ENCODE measurements around the gene FARP1. TPM values are rescaled to one million over a fixed set of nuclear protein-coding genes. Genes with fewer than 3 reads are reported as not detected.

FARP1 gene
- total RNA-seq, 6 experiments from 2014 or later, result 44.9 to 104 (median 80.0) TPM

GRCh38 chr13:98105929-98106336 is 37.0 kb upstream of the FARP1 start:
- intact Hi-C loops (cut with DNase I), result no loop called here
- ATAC-seq (peak; percentile 32 to 82 (median 52)), DNase-seq (peak in 1 of 3 donors; percentile 24)
- no peaks in the 10 kb centered on the region for H3K36me3 ChIP-seq
- no peak overlapping the region for H3K27ac ChIP-seq
- no peaks in the 10 kb centered on the region for H3K9me3 ChIP-seq
- no peaks in the 10 kb centered on the region for H3K27me3 ChIP-seq
- peaks cover 0 to 2% (median 0%) of the 10 kb centered on the region in 4 donors for H3K4me1 ChIP-seq
- TF ChIP-seq CTCF (IDR thresholded peaks at IDR 0.05) (no peak), POLR2A (IDR thresholded peaks at IDR 0.05) (no peak)
- whole genome bisulfite sequencing (ENCODE audit: insufficient coverage, low coverage, low lambda C conversion rate, missing lambda C conversion rate), result 38% methylated on average over 3 of the region's 3 CpGs
- no peak overlapping the region for H3K4me3 ChIP-seq

- H3K27ac ChIP-seq, result no peak overlapping the region
- DNase-seq (no peak), ATAC-seq (no peak)
- no peaks in the 10 kb centered on the region for H3K36me3 ChIP-seq
- H3K9me3 ChIP-seq, result no peaks in the 10 kb centered on the region
- H3K27me3 ChIP-seq, result no peaks in the 10 kb centered on the region
- TF ChIP-seq POLR2A (IDR thresholded peaks at IDR 0.05), result no peak
- no peak for TF ChIP-seq CTCF (IDR thresholded peaks at IDR 0.05)
- intact Hi-C loops (cut with DNase I), result no loop called here
- peaks cover 0 to 15% (median 3%) of the 10 kb centered on the region in 4 donors for H3K4me1 ChIP-seq
- H3K4me3 ChIP-seq, result no peak overlapping the region
- WGBS (ENCODE audit: insufficient coverage, low coverage, low lambda C conversion rate, missing lambda C conversion rate), result 46% methylated on average over 2 of the region's 3 CpGs
These were observed 34.6 kb upstream of the FARP1 start for GRCh38 chr13:98108341-98108740.

GRCh38 chr13:98109226-98109853 is 33.6 kb upstream of the FARP1 start:
- no peak for ATAC-seq
- Histone ChIP-seq H3K9me3 (no peaks in the 10 kb centered on the region), H3K4me1 (peaks cover 0 to 15% (median 3%) of the 10 kb centered on the region in 4 donors), H3K27ac (no peak overlapping the region), H3K4me3 (no peak overlapping the region), H3K27me3 (no peaks in the 10 kb centered on the region), H3K36me3 (no peaks in the 10 kb centered on the region)
- no peak for TF ChIP-seq CTCF (IDR thresholded peaks at IDR 0.05)
- TF ChIP-seq POLR2A (IDR thresholded peaks at IDR 0.05), result no peak
- intact Hi-C loops (cut with DNase I), result no loop called here
- 63% methylated on average over 4 of the region's 7 CpGs for WGBS (ENCODE audit: insufficient coverage, low coverage, low lambda C conversion rate, missing lambda C conversion rate)
- no peak for DNase-seq

GRCh38 chr13:98110749-98111148 is 32.1 kb upstream of the FARP1 start:
- Histone ChIP-seq H3K27me3 (no peaks in the 10 kb centered on the region), H3K36me3 (no peaks in the 10 kb centered on the region), H3K27ac (no peak overlapping the region), H3K9me3 (no peaks in the 10 kb centered on the region), H3K4me3 (no peak overlapping the region), H3K4me1 (peaks cover 0 to 15% (median 3%) of the 10 kb centered on the region in 4 donors)
- ATAC-seq, result no peak
- 88% methylated on average over 3 of the region's 5 CpGs for WGBS (ENCODE audit: insufficient coverage, low coverage, low lambda C conversion rate, missing lambda C conversion rate)
- TF ChIP-seq POLR2A (IDR thresholded peaks at IDR 0.05) (no peak), CTCF (IDR thresholded peaks at IDR 0.05) (no peak)
- intact Hi-C loops (cut with DNase I), result no loop called here
- no peak for DNase-seq
